Naive thymus-derived CD4-positive, alpha-beta T cell (primary cell): ENCODE measurements around the gene ADAMTS17. TPM values are rescaled to one million over a fixed set of nuclear protein-coding genes. Genes with fewer than 3 reads are reported as not detected.

ENCODE experiments used
- ATAC-seq: fragments of 150-1000 bp; cut with Tn5 transposase; 2 replicates; pipeline ENCODE4 v1.10.0; 2021; ENCODE audit warnings: mild to moderate bottlenecking, moderate library complexity
- CTCF ChIA-PET: fragments of 350-600 bp; sonication (Branson Sonifier 250); formaldehyde crosslinking; loops from one replicate; lab custom pipeline; 2021; ENCODE audit warnings: antibody characterized with exemption; lab: Charles Lee
- POLR2A ChIA-PET: fragments of 350-600 bp; sonication (Branson Sonifier 250); formaldehyde crosslinking; loops from one replicate; lab custom pipeline; 2021; ENCODE audit warnings: antibody characterized with exemption, inconsistent platforms; lab: Charles Lee
- DNase-seq, 9 donors: peaks; one replicate each; pipeline versions ENCODE4 v3.0.0 to v3.0.0-alpha.2; 2020 to 2022; ENCODE audit warnings: mixed read lengths in 1 of 9
- H3K27ac ChIP-seq: one replicate; pipeline ENCODE4 v1.7.0; 2013; ENCODE audit warnings: mild to moderate bottlenecking, low read depth, low read length, moderate library complexity
- H3K27me3 ChIP-seq, 2 donors: one replicate each; pipeline ENCODE4 v1.7.0; 2013; ENCODE audit warnings: low read length in 2 of 2, mild to moderate bottlenecking in 2 of 2, moderate library complexity in 2 of 2; ENCODE audit not compliant: control insufficient read depth in 2 of 2, insufficient read depth in 2 of 2
- H3K36me3 ChIP-seq, 3 experiments: 1 replicate in 2 of 3; 2 replicates in 1 of 3; pipeline ENCODE4 v1.7.0; 2013; ENCODE audit warnings: low read length in 3 of 3, mild to moderate bottlenecking in 3 of 3, moderate library complexity in 1 of 3; ENCODE audit not compliant: insufficient read depth in 3 of 3, control insufficient read depth in 2 of 3
- H3K4me1 ChIP-seq, 2 donors: one replicate each; pipeline ENCODE4 v1.7.0; 2013; ENCODE audit warnings: low read length in 2 of 2, mild to moderate bottlenecking in 2 of 2, moderate library complexity in 1 of 2; ENCODE audit not compliant: control insufficient read depth in 2 of 2, insufficient read depth in 2 of 2
- H3K4me3 ChIP-seq: 2 replicates; pipeline ENCODE4 v1.7.0; 2013; ENCODE audit warnings: mild to moderate bottlenecking, low read length
- H3K9me3 ChIP-seq, 3 experiments: 1 replicate in 2 of 3; 2 replicates in 1 of 3; pipeline ENCODE4 v1.7.0; 2013; ENCODE audit warnings: low read length in 3 of 3; ENCODE audit not compliant: control insufficient read depth in 2 of 3
- H3K27ac Mint-ChIP-seq, 9 donors: one replicate each; pipeline ENCODE4 v1.8.0; 2020 to 2022; ENCODE audit warnings: mixed read lengths in 9 of 9, mild to moderate bottlenecking in 8 of 9, moderate library complexity in 5 of 9, inconsistent platforms in 2 of 9
- H3K27me3 Mint-ChIP-seq, 5 donors: one replicate each; pipeline ENCODE4 v1.8.0; 2021 to 2022; ENCODE audit warnings: mixed read lengths in 5 of 5, mild to moderate bottlenecking in 1 of 5
- H3K36me3 Mint-ChIP-seq, 5 donors: one replicate each; pipeline ENCODE4 v1.8.0; 2020 to 2022; ENCODE audit warnings: mixed read lengths in 5 of 5, mild to moderate bottlenecking in 3 of 5, inconsistent platforms in 1 of 5
- H3K4me1 Mint-ChIP-seq, 7 donors: one replicate each; pipeline ENCODE4 v1.8.0; 2020 to 2022; ENCODE audit warnings: mixed read lengths in 7 of 7, mild to moderate bottlenecking in 3 of 7, inconsistent platforms in 1 of 7
- H3K4me3 Mint-ChIP-seq, 10 donors: one replicate each; pipeline ENCODE4 v1.8.0; 2020 to 2022; ENCODE audit warnings: mild to moderate bottlenecking in 10 of 10, mixed read lengths in 10 of 10, moderate library complexity in 6 of 10, inconsistent platforms in 2 of 10
- H3K9me3 Mint-ChIP-seq, 11 donors: one replicate each; pipeline ENCODE4 v1.8.0; 2020 to 2022; ENCODE audit warnings: mixed read lengths in 11 of 11, mild to moderate bottlenecking in 4 of 11, inconsistent platforms in 1 of 11, moderate library complexity in 1 of 11
- intact Hi-C, 2 donors: fragments of 100-400 bp; cut with micrococcal nuclease; formaldehyde crosslinking; loops; one replicate each; pipeline ENCODE4 v1.15.1; 2023
- polyA plus RNA-seq, 2 donors: library from polyadenylated mRNA; unstranded; fragments of 300-500 nt; fragmentation: Illumina TruSeq; gene quantifications; one replicate each; pipeline ENCODE4 v1.2.3, GENCODE V29; 2021
- total RNA-seq, 6 experiments: library from RNA in 5 of 6; stranded (reverse) in 5 of 6; gene quantifications; 1 replicate in 5 of 6; 2 replicates in 1 of 6; pipeline ENCODE4 v1.2.3 and lab custom pipeline; 2021 to 2026

ADAMTS17 gene
- total and polyA plus RNA-seq, 7 experiments from 2014 or later = 1.5 to 13.5 (median 3.2) TPM

DNA sequence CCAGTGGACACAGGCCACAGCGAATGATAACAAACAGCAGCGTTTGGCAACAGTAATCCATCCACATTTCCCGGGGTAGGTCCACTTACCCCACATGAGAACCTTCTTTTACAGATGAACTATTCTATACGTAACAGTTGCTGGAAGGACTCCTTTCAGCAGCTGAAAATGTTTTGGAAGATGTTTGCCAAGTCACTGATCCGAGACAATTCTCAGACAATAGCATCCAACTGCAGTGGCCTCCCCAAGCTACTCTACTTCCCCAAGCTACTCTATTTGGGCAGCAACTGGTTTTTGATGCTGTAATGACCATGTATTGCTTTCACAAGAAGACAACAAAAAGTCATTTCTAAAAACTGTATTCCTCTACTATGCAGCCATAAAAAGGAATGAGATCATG, 87.5 kb downstream of the ADAMTS17 start:
- Histone ChIP-seq H3K4me1 (no peaks in the 10 kb centered on the region), H3K36me3 (peaks cover 0 to 3% (median 0%) of the 10 kb centered on the region in 3 experiments), H3K27ac (no peak overlapping the region), H3K27me3 (no peaks in the 10 kb centered on the region), H3K4me3 (no peak overlapping the region), H3K9me3 (no peaks in the 10 kb centered on the region)
- peaks cover 0 to 6% (median 0%) of the 10 kb centered on the region in 11 donors for H3K9me3 Mint-ChIP-seq
- ChIA-PET CTCF (no interaction called here), POLR2A (no interaction called here)
- H3K27me3 Mint-ChIP-seq = no peaks in the 10 kb centered on the region
- H3K4me1 Mint-ChIP-seq = peaks cover 0 to 12% (median 4%) of the 10 kb centered on the region in 7 donors
- no peak overlapping the region for H3K4me3 Mint-ChIP-seq
- ATAC-seq (no peak), DNase-seq (no peak)
- H3K27ac Mint-ChIP-seq = no peak overlapping the region
- intact Hi-C loops = no loop called here
- peaks cover 0 to 55% (median 20%) of the 10 kb centered on the region in 5 donors for H3K36me3 Mint-ChIP-seq

DNA sequence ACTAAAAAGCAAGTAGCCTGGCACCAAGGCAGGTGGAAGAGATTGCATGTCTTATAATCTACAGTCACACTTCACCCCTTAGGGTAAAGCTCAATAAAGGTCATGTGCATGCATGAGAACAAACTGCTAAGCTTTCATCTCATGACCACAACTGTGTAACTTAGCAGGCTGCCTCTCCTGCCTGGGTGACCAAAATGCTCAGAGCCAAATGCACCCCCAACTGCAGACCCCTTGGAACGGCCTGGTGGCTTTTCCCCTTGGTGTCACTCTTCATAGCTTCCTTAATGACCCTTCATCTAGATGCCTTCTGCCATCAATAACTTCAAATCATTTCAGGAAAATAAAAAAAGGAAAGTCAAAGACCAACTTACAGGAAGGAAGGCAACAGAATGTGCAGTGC, 88.1 kb downstream of the ADAMTS17 start:
- Histone ChIP-seq H3K27ac (no peak overlapping the region), H3K4me3 (no peak overlapping the region), H3K9me3 (no peaks in the 10 kb centered on the region), H3K27me3 (no peaks in the 10 kb centered on the region), H3K4me1 (no peaks in the 10 kb centered on the region), H3K36me3 (peaks cover 0 to 3% (median 0%) of the 10 kb centered on the region in 3 experiments)
- intact Hi-C loops = no loop called here
- CTCF ChIA-PET = no interaction called here
- Mint-ChIP-seq H3K27ac (no peak overlapping the region), H3K4me3 (no peak overlapping the region), H3K4me1 (peaks cover 0 to 12% (median 4%) of the 10 kb centered on the region in 7 donors), H3K9me3 (peaks cover 0 to 6% (median 0%) of the 10 kb centered on the region in 11 donors), H3K36me3 (peaks cover 0 to 49% (median 18%) of the 10 kb centered on the region in 5 donors), H3K27me3 (no peaks in the 10 kb centered on the region)
- no peak for ATAC-seq
- DNase-seq = peak in 1 of 9 donors; percentile 2
- POLR2A ChIA-PET = no interaction called here

DNA sequence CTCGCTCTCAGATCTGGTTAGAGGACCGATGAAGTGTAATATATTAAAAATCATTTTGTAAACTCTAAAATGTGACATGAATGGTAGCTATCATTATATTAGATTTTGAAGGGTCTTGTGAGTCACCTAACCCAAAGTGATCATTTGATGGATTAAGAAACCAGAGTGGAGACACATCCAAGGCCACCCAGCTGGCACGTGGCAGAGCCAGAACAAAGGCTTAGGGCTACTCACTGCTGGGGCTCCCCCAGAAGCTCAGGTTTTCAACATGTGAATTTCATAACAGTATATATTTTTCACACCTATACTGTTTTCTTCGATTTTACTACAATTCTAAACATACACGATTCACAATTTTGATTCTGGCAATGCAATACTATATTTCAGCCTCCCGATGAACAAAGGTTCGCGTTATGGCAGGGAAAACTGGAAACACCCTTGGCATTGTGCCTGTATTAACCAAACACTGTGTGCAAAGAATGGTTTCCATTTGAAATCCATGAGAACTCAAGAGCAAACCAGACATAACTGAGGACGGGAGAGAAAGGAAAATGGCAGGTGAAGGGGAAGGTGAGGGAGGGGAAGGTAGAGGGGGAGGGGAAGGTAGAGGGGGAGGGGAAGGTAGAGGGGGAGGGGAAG, 88.9 kb downstream of the ADAMTS17 start:
- POLR2A ChIA-PET = no interaction called here

DNA sequence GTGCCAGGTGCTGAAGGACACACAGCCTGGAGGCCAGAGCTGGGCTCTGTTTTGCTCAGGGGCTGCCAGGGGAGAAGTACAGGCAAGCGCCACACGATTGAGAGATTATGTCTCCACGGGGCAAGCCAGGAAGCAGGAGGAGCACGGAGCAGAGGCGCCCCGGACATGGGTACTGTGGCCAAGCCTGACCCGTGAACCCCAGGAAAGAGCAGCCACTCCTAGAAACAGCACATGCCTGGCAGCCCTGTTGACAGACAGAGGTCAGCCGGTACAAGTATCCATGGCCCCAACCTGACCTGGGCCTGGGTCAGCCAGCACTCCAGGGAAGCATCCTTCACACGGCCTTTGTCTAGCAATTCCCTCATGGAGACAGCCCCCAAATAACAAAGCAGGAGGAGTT, 89.4 kb downstream of the ADAMTS17 start:
- H3K9me3 ChIP-seq = no peaks in the 10 kb centered on the region
- no peak overlapping the region for H3K27ac Mint-ChIP-seq
- POLR2A ChIA-PET = no interaction called here
- CTCF ChIA-PET = no interaction called here
- H3K36me3 ChIP-seq = no peaks in the 10 kb centered on the region
- peaks cover 0 to 44% (median 7%) of the 10 kb centered on the region in 5 donors for H3K36me3 Mint-ChIP-seq
- H3K27me3 ChIP-seq = no peaks in the 10 kb centered on the region
- ATAC-seq (no peak), DNase-seq (no peak)
- H3K27me3 Mint-ChIP-seq = no peaks in the 10 kb centered on the region
- peaks cover 0 to 12% (median 5%) of the 10 kb centered on the region in 7 donors for H3K4me1 Mint-ChIP-seq
- no peaks in the 10 kb centered on the region for H3K4me1 ChIP-seq
- H3K4me3 Mint-ChIP-seq = no peak overlapping the region
- no peak overlapping the region for H3K27ac ChIP-seq
- intact Hi-C loops = no loop called here
- H3K9me3 Mint-ChIP-seq = peaks cover 0 to 2% (median 0%) of the 10 kb centered on the region in 11 donors
- H3K4me3 ChIP-seq = no peak overlapping the region

More for the DNA sequence above, 88.9 kb downstream of the ADAMTS17 start:
- Histone ChIP-seq H3K4me1 (no peaks in the 10 kb centered on the region), H3K36me3 (peaks cover 0 to 2% (median 0%) of the 10 kb centered on the region in 3 experiments), H3K27ac (no peak overlapping the region), H3K4me3 (no peak overlapping the region), H3K27me3 (no peaks in the 10 kb centered on the region), H3K9me3 (no peaks in the 10 kb centered on the region)
- Mint-ChIP-seq H3K36me3 (peaks cover 0 to 43% (median 11%) of the 10 kb centered on the region in 5 donors), H3K27ac (no peak overlapping the region), H3K27me3 (no peaks in the 10 kb centered on the region), H3K4me1 (peaks cover 0 to 12% (median 4%) of the 10 kb centered on the region in 7 donors), H3K9me3 (peaks cover 0 to 3% (median 0%) of the 10 kb centered on the region in 11 donors), H3K4me3 (no peak overlapping the region)
- no peak for ATAC-seq
- DNase-seq = no peak
- CTCF ChIA-PET = no interaction called here
- intact Hi-C loops = no loop called here

DNA sequence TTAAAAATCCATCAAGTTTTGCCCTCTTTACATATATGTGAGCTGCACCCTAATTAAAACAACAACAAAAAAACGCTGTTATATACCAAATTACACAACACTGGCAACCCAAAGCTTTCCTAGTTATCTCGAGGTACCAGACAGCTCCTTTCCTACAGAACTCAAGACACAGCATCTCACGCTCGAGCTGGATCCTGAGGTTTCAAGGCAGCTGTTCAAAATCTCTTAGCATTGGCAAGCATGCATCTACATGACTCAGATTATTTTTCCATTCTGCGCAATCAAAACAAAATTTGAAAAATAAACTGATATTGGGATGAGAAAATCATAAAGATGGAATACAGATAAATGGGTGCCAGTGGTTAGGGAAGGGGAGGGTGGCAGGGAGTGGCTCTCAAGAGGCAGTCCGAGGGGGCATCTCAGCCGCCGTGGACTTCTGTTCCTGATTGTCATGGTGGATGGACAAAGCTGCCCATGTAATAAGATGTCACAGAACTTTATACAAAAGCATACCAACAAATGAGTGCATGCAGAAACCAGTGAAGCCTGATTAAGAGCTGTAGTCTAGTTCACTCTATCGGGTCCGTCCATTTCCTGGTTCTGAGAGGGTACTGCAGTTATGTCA, 91.5 kb downstream of the ADAMTS17 start:
- POLR2A ChIA-PET = no interaction called here

DNA sequence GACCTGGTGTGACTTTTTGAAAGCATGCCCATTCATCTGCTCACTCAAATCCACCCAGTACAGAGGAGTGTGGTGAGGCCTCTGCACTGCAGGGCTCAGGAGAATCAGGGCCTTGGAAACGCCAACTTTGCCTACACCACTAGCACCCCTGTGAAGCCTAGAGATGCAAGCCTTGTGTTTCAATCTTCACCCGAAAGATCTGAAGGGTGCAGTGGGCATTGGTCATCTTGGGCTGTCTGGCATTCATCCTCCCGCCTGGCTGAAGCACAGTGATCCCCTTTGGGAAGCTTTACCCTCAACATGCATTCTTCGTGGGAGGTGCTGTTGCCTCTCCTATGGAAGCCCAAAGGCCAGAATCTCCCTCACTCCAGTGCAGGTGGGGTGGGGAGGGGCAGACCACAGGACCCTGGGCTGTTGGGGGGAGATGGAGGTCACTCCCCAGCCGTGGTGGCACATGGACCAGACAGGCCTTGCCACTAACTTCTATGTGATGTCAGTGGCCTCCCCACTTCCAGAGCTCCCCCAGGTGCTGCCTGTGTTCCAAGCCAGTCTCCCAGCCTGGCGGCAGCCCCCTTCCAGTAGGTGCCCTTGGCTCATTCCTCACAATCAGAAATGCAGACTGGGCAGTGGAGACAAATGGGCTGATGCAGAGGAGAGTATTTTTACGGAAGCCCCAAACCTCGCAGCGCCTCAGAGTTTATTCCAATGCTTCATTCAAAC, 92.5 kb downstream of the ADAMTS17 start:
- ChIA-PET CTCF (no interaction called here), POLR2A (no interaction called here)
- H3K27me3 ChIP-seq = no peaks in the 10 kb centered on the region
- H3K27ac ChIP-seq = no peak overlapping the region
- no peaks in the 10 kb centered on the region for H3K36me3 ChIP-seq
- H3K27ac Mint-ChIP-seq = no peak overlapping the region
- ATAC-seq (no peak), DNase-seq (no peak)
- H3K9me3 Mint-ChIP-seq = peaks cover 0 to 4% (median 0%) of the 10 kb centered on the region in 11 donors
- no peaks in the 10 kb centered on the region for H3K4me1 ChIP-seq
- no peaks in the 10 kb centered on the region for H3K27me3 Mint-ChIP-seq
- H3K4me3 Mint-ChIP-seq = no peak overlapping the region
- no peaks in the 10 kb centered on the region for H3K9me3 ChIP-seq
- H3K36me3 Mint-ChIP-seq = peaks cover 0 to 45% (median 9%) of the 10 kb centered on the region in 5 donors
- no peak overlapping the region for H3K4me3 ChIP-seq
- intact Hi-C loops = no loop called here
- peaks cover 0 to 7% (median under 1%) of the 10 kb centered on the region in 7 donors for H3K4me1 Mint-ChIP-seq

More for the DNA sequence above, 91.5 kb downstream of the ADAMTS17 start:
- no peaks in the 10 kb centered on the region for H3K9me3 ChIP-seq
- peaks cover 0 to 12% (median 5%) of the 10 kb centered on the region in 7 donors for H3K4me1 Mint-ChIP-seq
- H3K27ac Mint-ChIP-seq = no peak overlapping the region
- no peak overlapping the region for H3K4me3 Mint-ChIP-seq
- H3K9me3 Mint-ChIP-seq = peaks cover 0 to under 1% (median 0%) of the 10 kb centered on the region in 11 donors
- CTCF ChIA-PET = no interaction called here
- intact Hi-C loops = no loop called here
- no peak overlapping the region for H3K27ac ChIP-seq
- H3K4me3 ChIP-seq = no peak overlapping the region
- ATAC-seq = no peak
- no peaks in the 10 kb centered on the region for H3K4me1 ChIP-seq
- no peaks in the 10 kb centered on the region for H3K27me3 ChIP-seq
- DNase-seq = no peak
- H3K27me3 Mint-ChIP-seq = no peaks in the 10 kb centered on the region
- peaks cover 0 to 37% (median 11%) of the 10 kb centered on the region in 5 donors for H3K36me3 Mint-ChIP-seq
- no peaks in the 10 kb centered on the region for H3K36me3 ChIP-seq
